ENCODE results near the gene MPV17L. TPM values are rescaled to one million over a fixed set of nuclear protein-coding genes. Genes with fewer than 3 reads are reported as not detected.
"Not testable (repeated sequence)": the region's sequence is repeated elsewhere in the genome, so short reads cannot be mapped to it uniquely, and the experiment has no call there.

MPV17L gene
- total RNA-seq, 8 experiments from 2014 or later, result 1.1 to 10.3 (median 4.0) TPM

DNA sequence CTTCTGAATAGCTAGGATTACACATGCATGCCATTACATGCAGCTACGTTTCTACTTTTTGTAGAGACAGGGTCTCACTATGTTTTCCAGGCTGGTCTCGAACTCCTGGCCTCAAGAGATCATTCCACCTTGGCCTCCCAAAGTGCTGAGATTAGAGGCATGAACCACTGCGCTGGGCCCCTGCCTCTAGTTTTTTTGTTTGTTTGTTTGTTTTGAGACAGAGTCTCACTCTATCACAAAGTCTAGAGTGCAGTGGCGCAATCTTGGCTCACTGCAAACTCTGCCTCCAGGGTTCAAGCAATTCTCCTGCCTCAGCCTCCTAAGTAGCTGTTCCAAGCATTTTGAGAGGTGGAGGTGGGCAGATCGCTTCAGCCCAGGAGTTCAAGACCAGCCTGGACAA lies 26.1 kb downstream of the MPV17L start:
- in situ Hi-C loops (cut with MboI; ENCODE audit: low pct_unique_long_range_greater_than_20kb in 2 of 9, low sequenced_read_pairs in 9 of 9, unreplicated experiment in 9 of 9); H3K4me1 ChIP-seq (replicated peaks in 1 of 2); H3K27ac ChIP-seq; H3K4me3 ChIP-seq; ATAC-seq (replicated peaks in 6 of 8): not testable (repeated sequence)
- 0 to 100% (median 60%) methylated on average over 1 to 2 of the region's 5 CpGs; no CpG with 5 or more reads in 3 of the 10 experiments for WGBS, 10 experiments

DNA sequence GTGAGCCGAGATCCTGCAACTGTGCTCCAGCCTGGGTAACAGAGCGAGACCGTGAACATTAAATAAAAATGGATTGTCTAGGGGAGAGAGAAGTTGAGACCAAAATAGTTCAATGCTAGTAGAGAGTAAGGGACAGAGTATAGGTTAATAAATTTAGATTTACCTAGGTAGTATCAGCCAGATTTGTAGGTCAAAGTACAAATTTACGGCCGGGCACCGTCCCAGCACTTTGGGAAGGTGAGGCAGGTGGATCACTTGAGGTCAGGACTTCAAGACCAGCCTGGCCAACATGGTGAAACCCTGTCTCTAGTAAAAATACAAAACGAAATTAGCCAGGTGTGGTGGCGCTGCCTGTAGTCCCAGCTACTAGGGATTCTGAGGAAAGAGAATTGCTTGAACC lies 26.7 kb downstream of the MPV17L start:
- in situ Hi-C loops (cut with MboI; ENCODE audit: low pct_unique_long_range_greater_than_20kb in 2 of 9, low sequenced_read_pairs in 9 of 9, unreplicated experiment in 9 of 9), result no loop called here
- no peak overlapping the region for H3K27ac ChIP-seq

GRCh38 chr16:15425861-15426260 lies 30.3 kb downstream of the MPV17L start:
- 58 to 100% (median 88%) methylated on average over 1 to 6 of the region's 6 CpGs for WGBS, 10 experiments
- in situ Hi-C loops (cut with MboI; ENCODE audit: low pct_unique_long_range_greater_than_20kb in 2 of 9, low sequenced_read_pairs in 9 of 9, unreplicated experiment in 9 of 9), result no loop called here
- H3K4me1 ChIP-seq (replicated peaks in 1 of 2), result no peaks in the 10 kb centered on the region
- H3K27ac ChIP-seq, result no peak overlapping the region
- no peak overlapping the region for H3K4me3 ChIP-seq
- no peak for ATAC-seq (replicated peaks in 6 of 8)

More for the DNA sequence above, 26.7 kb downstream of the MPV17L start:
- WGBS, 10 experiments, result 58 to 94% (median 73%) methylated on average over 2 to 7 of the region's 8 CpGs; no CpG with 5 or more reads in 3 of the 10 experiments
- H3K4me3 ChIP-seq, result no peak overlapping the region
- ATAC-seq (replicated peaks in 6 of 8), result no peak
- H3K4me1 ChIP-seq (replicated peaks in 1 of 2), result no peaks in the 10 kb centered on the region

GRCh38 chr16:15426796-15427195 lies 31.2 kb downstream of the MPV17L start:
- Histone ChIP-seq H3K4me3 (no peak overlapping the region), H3K27ac (no peak overlapping the region), H3K4me1 (replicated peaks in 1 of 2) (no peaks in the 10 kb centered on the region)
- no peak for ATAC-seq (replicated peaks in 6 of 8)
- 37 to 92% (median 87%) methylated on average over 2 to 6 of the region's 6 CpGs; no CpG with 5 or more reads in 2 of the 10 experiments for WGBS, 10 experiments
- in situ Hi-C loops (cut with MboI; ENCODE audit: low pct_unique_long_range_greater_than_20kb in 2 of 9, low sequenced_read_pairs in 9 of 9, unreplicated experiment in 9 of 9), result no loop called here

GRCh38 chr16:15427648-15428239 lies 32.2 kb downstream of the MPV17L start:
- H3K4me3 ChIP-seq, result no peak overlapping the region
- in situ Hi-C loops (cut with MboI; ENCODE audit: low pct_unique_long_range_greater_than_20kb in 2 of 9, low sequenced_read_pairs in 9 of 9, unreplicated experiment in 9 of 9), result no loop called here
- ATAC-seq (replicated peaks in 6 of 8), result peak in 4 of 8 experiments; percentile 19 to 95 (median 90)
- WGBS, 10 experiments, result 0 to 100% (median 52%) methylated on average over 1 to 8 of the region's 8 CpGs; no CpG with 5 or more reads in 1 of the 10 experiments
- H3K4me1 ChIP-seq (replicated peaks in 1 of 2), result no peaks in the 10 kb centered on the region
- no peak overlapping the region for H3K27ac ChIP-seq

DNA sequence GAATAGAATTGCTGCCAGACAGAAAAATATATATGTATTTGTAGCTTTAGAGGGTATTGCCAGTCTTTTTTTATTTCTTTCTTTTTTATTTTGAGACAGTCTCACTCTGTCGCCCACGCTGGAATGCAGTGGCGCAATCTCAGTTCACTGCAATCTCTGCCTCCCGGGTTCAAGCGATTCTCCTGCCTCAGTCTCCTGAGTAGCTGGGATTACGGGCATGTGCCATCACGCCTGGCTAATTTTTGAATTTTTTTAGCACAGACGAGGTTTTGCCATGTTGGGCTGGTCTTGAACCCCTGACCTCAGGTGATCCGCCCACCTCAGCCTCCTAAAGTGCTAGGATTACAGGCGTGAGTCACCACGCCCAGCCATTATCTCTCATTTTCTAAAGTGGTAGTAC lies 35.3 kb downstream of the MPV17L start:
- in situ Hi-C loops (cut with MboI; ENCODE audit: low pct_unique_long_range_greater_than_20kb in 2 of 9, low sequenced_read_pairs in 9 of 9, unreplicated experiment in 9 of 9); H3K4me1 ChIP-seq (replicated peaks in 1 of 2); H3K4me3 ChIP-seq; ATAC-seq (replicated peaks in 6 of 8); H3K27ac ChIP-seq: not testable (repeated sequence)
- 83 to 100% (median 90%) methylated on average over 1 to 10 of the region's 11 CpGs; no CpG with 5 or more reads in 2 of the 10 experiments for WGBS, 10 experiments

DNA sequence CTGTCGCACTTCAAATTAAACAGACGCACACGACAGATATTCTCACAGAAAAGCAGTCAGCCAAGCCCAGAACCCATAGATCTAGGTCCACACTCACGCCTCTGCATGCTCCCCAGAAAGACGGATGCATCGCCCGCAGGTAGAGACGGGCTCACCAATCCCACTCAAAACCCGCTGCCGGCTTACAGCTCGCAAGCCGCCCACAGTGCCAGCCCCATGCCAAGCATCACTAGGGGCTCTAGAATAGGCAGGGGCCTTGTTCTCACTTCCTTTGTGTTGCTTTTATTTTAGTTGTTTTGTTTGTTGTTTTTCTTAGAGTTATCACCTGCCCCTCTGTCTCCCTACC lies 38.5 kb downstream of the MPV17L start:
- H3K4me3 ChIP-seq, result peak overlapping the region; percentile 64 to 96 (median 70)
- peak overlapping the region; percentile 81 to 91 for H3K27ac ChIP-seq
- 48 to 100% (median 67%) methylated on average over 1 to 3 of the region's 12 CpGs; no CpG with 5 or more reads in 5 of the 10 experiments for WGBS, 10 experiments
- in situ Hi-C loops (cut with MboI; ENCODE audit: low pct_unique_long_range_greater_than_20kb in 2 of 9, low sequenced_read_pairs in 9 of 9, unreplicated experiment in 9 of 9), result no loop called here
- ATAC-seq (replicated peaks in 6 of 8), result peak in 5 of 8 experiments; percentile 9 to 18 (median 16)
- peaks cover 4 to 10% of the 10 kb centered on the region in 2 donors for H3K4me1 ChIP-seq (replicated peaks in 1 of 2)

GRCh38 chr16:15434425-15435215 lies 39.1 kb downstream of the MPV17L start, which contains the start of gene BMERB1:
Gene BMERB1 (plus strand): TSS chr16:15434588. CDS start chr16:15434654, 66 bp downstream.
- Histone ChIP-seq H3K27ac (peak within 1 kb of the TSS; percentile 81 to 91), H3K4me1 (replicated peaks in 1 of 2) (peaks cover 4 to 10% of the 10 kb centered on the region in 2 donors), H3K4me3 (peak within 1 kb of the TSS; percentile 64 to 96 (median 70))
- in situ Hi-C loops (cut with MboI; ENCODE audit: low pct_unique_long_range_greater_than_20kb in 2 of 9, low sequenced_read_pairs in 9 of 9, unreplicated experiment in 9 of 9), result no loop called here
- 0% methylated on average over 4 to 7 of the region's 63 CpGs; no CpG with 5 or more reads in 7 of the 10 experiments for WGBS, 10 experiments
- ATAC-seq (replicated peaks in 6 of 8), result peak; percentile 88 to 94 (median 90)

DNA sequence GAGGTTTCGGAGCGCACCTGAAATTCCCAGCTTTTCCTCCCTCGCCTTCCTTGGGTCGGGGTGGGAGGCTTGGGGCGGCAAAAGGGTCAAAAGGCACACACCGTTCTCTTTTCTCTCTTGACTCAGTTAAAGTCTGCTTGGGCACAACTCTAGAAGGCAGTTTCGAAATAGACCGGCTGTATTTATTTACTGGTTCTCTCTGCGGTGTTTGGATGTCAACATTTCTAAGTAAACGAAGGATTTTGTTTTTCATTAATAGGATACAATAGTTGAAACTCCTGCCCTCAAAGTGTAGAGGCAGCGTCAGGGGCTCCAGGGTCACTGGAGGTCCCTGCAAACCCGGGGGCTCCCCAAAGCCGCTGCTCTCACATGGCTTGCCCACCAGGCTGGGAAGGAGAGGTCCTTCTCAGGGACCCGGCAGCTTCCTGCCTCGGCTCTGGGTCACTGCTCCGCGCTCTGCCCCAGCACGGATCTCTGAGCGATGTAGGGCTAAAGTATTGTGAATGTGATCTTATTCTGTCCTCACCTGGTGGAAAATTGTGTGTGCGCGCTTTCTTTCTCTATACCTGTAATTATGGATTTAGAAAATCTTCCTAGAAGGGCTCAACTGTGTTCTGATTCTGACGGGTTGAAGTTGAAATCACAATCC lies 39.8 kb downstream of the MPV17L start:
- 0 to 39% (median 1%) methylated on average over 1 to 13 of the region's 22 CpGs; no CpG with 5 or more reads in 2 of the 10 experiments for WGBS, 10 experiments
- H3K4me3 ChIP-seq, result peak overlapping the region; percentile 64 to 96 (median 70)
- in situ Hi-C loops (cut with MboI; ENCODE audit: low pct_unique_long_range_greater_than_20kb in 2 of 9, low sequenced_read_pairs in 9 of 9, unreplicated experiment in 9 of 9), result no loop called here
- H3K27ac ChIP-seq, result peak overlapping the region; percentile 81 to 91
- ATAC-seq (replicated peaks in 6 of 8), result peak in 4 of 8 experiments; percentile 5 to 13 (median 7)
- peaks cover 4 to 10% of the 10 kb centered on the region in 2 donors for H3K4me1 ChIP-seq (replicated peaks in 1 of 2)

DNA sequence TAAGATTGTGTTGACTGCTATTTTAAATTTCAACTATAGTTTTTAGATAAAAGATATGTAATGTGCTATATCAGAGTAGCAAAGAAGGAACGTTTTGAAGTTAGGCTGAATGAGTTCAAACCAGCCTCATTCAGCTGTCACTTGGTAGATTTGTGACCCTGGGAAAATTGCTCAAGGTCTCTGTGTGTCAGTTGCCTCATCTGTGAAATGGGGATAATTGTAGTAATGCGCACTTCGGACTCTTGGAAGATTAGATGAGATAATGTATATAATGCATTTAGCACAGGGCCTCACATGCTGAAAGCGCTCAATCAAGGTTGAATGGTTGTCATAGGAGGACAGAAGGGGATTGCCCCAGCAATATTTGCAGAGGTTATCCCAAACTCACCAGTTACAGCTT lies 43.5 kb downstream of the MPV17L start:
- in situ Hi-C loops (cut with MboI; ENCODE audit: low pct_unique_long_range_greater_than_20kb in 2 of 9, low sequenced_read_pairs in 9 of 9, unreplicated experiment in 9 of 9), result no loop called here
- WGBS, 10 experiments, result 0 to 93% (median 75%) methylated on average over 1 to 4 of the region's 4 CpGs; no CpG with 5 or more reads in 1 of the 10 experiments
- Histone ChIP-seq H3K4me3 (no peak overlapping the region), H3K27ac (no peak overlapping the region), H3K4me1 (replicated peaks in 1 of 2) (peaks cover 2 to 10% of the 10 kb centered on the region in 2 donors)
- ATAC-seq (replicated peaks in 6 of 8), result no peak

GRCh38 chr16:15439521-15439920 lies 44.0 kb downstream of the MPV17L start:
- WGBS, 10 experiments, result 38 to 100% (median 89%) methylated on average over 2 to 4 of the region's 4 CpGs; no CpG with 5 or more reads in 2 of the 10 experiments
- Histone ChIP-seq H3K4me1 (replicated peaks in 1 of 2) (peaks cover 2 to 10% of the 10 kb centered on the region in 2 donors), H3K27ac (no peak overlapping the region), H3K4me3 (no peak overlapping the region)
- in situ Hi-C loops (cut with MboI; ENCODE audit: low pct_unique_long_range_greater_than_20kb in 2 of 9, low sequenced_read_pairs in 9 of 9, unreplicated experiment in 9 of 9), result no loop called here
- no peak for ATAC-seq (replicated peaks in 6 of 8)

DNA sequence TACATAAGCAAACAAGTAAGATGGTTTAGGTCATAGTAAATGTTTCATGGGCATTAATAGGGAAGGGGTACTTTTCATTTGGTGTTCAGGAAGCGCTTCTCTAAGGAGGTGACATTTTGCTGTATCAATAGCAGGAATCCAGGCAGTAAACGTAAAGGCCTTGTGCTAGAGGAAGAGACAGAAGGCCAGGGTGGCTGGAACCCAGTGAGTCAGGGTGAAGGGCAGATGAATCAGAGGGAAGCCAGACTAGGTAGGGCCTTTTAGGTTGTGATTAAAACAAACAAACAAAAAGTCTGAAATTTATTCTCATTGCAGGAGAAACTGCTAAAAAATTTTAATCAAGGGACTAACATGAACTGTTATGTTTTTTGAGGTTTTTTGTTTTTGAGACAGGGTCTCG lies 45.3 kb downstream of the MPV17L start:
- in situ Hi-C loops (cut with MboI; ENCODE audit: low pct_unique_long_range_greater_than_20kb in 2 of 9, low sequenced_read_pairs in 9 of 9, unreplicated experiment in 9 of 9), result no loop called here
- Histone ChIP-seq H3K4me1 (replicated peaks in 1 of 2) (peaks cover 2 to 8% of the 10 kb centered on the region in 2 donors), H3K27ac (no peak overlapping the region), H3K4me3 (no peak overlapping the region)
- no peak for ATAC-seq (replicated peaks in 6 of 8)
- WGBS, 10 experiments, result 50 to 100% (median 93%) methylated on average over 1 to 3 of the region's 3 CpGs

DNA sequence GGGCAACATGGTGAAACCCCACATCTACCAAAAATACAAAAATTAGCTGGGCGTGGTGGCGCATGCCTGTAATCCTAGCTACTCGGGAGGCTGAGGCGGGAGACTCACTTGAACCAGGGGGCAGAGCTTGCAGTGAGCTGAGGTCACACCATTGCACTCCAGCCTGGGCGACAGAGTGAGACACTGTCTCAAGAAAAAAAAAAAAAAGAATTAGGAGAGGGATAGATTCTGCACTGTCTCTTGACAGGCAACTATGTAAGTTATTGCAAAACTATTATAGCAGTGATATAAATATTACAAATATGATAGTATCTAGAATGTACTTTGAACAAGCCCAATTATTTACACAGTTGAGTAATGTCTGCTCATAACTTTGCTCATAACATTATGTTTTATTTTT lies 46.6 kb downstream of the MPV17L start:
- 92 to 100% (median 100%) methylated on average over 1 to 4 of the region's 5 CpGs; no CpG with 5 or more reads in 3 of the 10 experiments for WGBS, 10 experiments
- in situ Hi-C loops (cut with MboI; ENCODE audit: low pct_unique_long_range_greater_than_20kb in 2 of 9, low sequenced_read_pairs in 9 of 9, unreplicated experiment in 9 of 9); H3K4me3 ChIP-seq: not testable (repeated sequence)

More for the DNA sequence above, 46.6 kb downstream of the MPV17L start:
- H3K4me1 ChIP-seq (replicated peaks in 1 of 2); H3K27ac ChIP-seq; ATAC-seq (replicated peaks in 6 of 8): not testable (repeated sequence)
